ENCODE data around the gene ARSB.

ARSB gene

GRCh38 chr5:78824831-78825281 lies 160.3 kb downstream of the ARSB start:
- TF ChIP-seq CTCF (IDR thresholded peaks at IDR 0.05; ENCODE audit: low read depth, low read length, poor library complexity, severe bottlenecking), result no peak
- TF ChIP-seq EZH2phosphoT487 (IDR thresholded peaks at IDR 0.05; ENCODE audit: borderline replicate concordance, low read length), result no peak
- Histone ChIP-seq H3K9me2 (replicated peaks; ENCODE audit: control insufficient read depth, low read length) (no peaks in the 10 kb centered on the region), H3K36me3 (ENCODE audit: control insufficient read depth, low read length) (no peaks in the 10 kb centered on the region), H3K4me3 (ENCODE audit: low read length) (no peak overlapping the region), H3K27me3 (ENCODE audit: control insufficient read depth, low read length) (no peaks in the 10 kb centered on the region), H3K4me2 (ENCODE audit: low read length) (peak overlapping the region; percentile 62), H3F3A (ENCODE audit: control insufficient read depth, insufficient read depth) (peaks cover 14% of the 10 kb centered on the region), H3K79me2 (ENCODE audit: control insufficient read depth, low read length) (no peaks in the 10 kb centered on the region), H3K4me1 (ENCODE audit: control insufficient read depth, low read length) (peaks cover 64% of the 10 kb centered on the region), H3K27ac (ENCODE audit: low read depth, low read length) (peak overlapping the region; percentile 79), H3K9me3 (ENCODE audit: control insufficient read depth, insufficient read depth, low read length) (no peaks in the 10 kb centered on the region), H4K20me1 (ENCODE audit: control insufficient read depth, insufficient read depth, low read depth, low read length) (no peaks in the 10 kb centered on the region)

GRCh38 chr5:78823196-78823595 lies 161.9 kb downstream of the ARSB start:
- H3F3A ChIP-seq (ENCODE audit: control insufficient read depth, insufficient read depth), result peaks cover 14% of the 10 kb centered on the region
- no peaks in the 10 kb centered on the region for H3K36me3 ChIP-seq (ENCODE audit: control insufficient read depth, low read length)
- no peak for TF ChIP-seq CTCF (IDR thresholded peaks at IDR 0.05; ENCODE audit: low read depth, low read length, poor library complexity, severe bottlenecking)
- H3K4me1 ChIP-seq (ENCODE audit: control insufficient read depth, low read length), result peaks cover 55% of the 10 kb centered on the region
- H3K9me3 ChIP-seq (ENCODE audit: control insufficient read depth, insufficient read depth, low read length), result no peaks in the 10 kb centered on the region
- H4K20me1 ChIP-seq (ENCODE audit: control insufficient read depth, insufficient read depth, low read depth, low read length), result no peaks in the 10 kb centered on the region
- no peaks in the 10 kb centered on the region for H3K79me2 ChIP-seq (ENCODE audit: control insufficient read depth, low read length)
- H3K4me2 ChIP-seq (ENCODE audit: low read length), result no peak overlapping the region
- no peak overlapping the region for H3K27ac ChIP-seq (ENCODE audit: low read depth, low read length)
- H3K9me2 ChIP-seq (replicated peaks; ENCODE audit: control insufficient read depth, low read length), result no peaks in the 10 kb centered on the region
- H3K4me3 ChIP-seq (ENCODE audit: low read length), result no peak overlapping the region
- H3K27me3 ChIP-seq (ENCODE audit: control insufficient read depth, low read length), result no peaks in the 10 kb centered on the region

- Histone ChIP-seq H3K27me3 (ENCODE audit: control insufficient read depth, low read length) (no peaks in the 10 kb centered on the region), H3K79me2 (ENCODE audit: control insufficient read depth, low read length) (no peaks in the 10 kb centered on the region), H3K4me2 (ENCODE audit: low read length) (no peak overlapping the region), H3K9me3 (ENCODE audit: control insufficient read depth, insufficient read depth, low read length) (no peaks in the 10 kb centered on the region), H3K9me2 (replicated peaks; ENCODE audit: control insufficient read depth, low read length) (no peaks in the 10 kb centered on the region), H3K27ac (ENCODE audit: low read depth, low read length) (no peak overlapping the region), H3K4me1 (ENCODE audit: control insufficient read depth, low read length) (peaks cover 39% of the 10 kb centered on the region), H4K20me1 (ENCODE audit: control insufficient read depth, insufficient read depth, low read depth, low read length) (no peaks in the 10 kb centered on the region), H3K36me3 (ENCODE audit: control insufficient read depth, low read length) (no peaks in the 10 kb centered on the region), H3K4me3 (ENCODE audit: low read length) (no peak overlapping the region), H3F3A (ENCODE audit: control insufficient read depth, insufficient read depth) (peaks cover 10% of the 10 kb centered on the region)
- TF ChIP-seq EZH2phosphoT487 (IDR thresholded peaks at IDR 0.05; ENCODE audit: borderline replicate concordance, low read length) (no peak), CTCF (IDR thresholded peaks at IDR 0.05; ENCODE audit: low read depth, low read length, poor library complexity, severe bottlenecking) (no peak)
Measured at GRCh38 chr5:78821536-78822021, 163.5 kb downstream of the ARSB start.
